Stomach (tissue), 9 donors: ENCODE measurements around the gene MYCBPAP. TPM values are rescaled to one million over a fixed set of nuclear protein-coding genes. Genes with fewer than 3 reads are reported as not detected.
A peak's percentile ranks its signal among the peaks of the same experiment; 100 is the strongest.
"Not testable (repeated sequence)": the region's sequence is repeated elsewhere in the genome, so short reads cannot be mapped to it uniquely, and the experiment has no call there.

Source experiments
- DNase-seq, 2 donors: peaks; one replicate each; pipeline versions ENCODE4 v3.0.0 to v3.0.0-alpha.2; 2013 to 2019
- H3K27ac ChIP-seq, 5 donors: fragments of 200-600 bp in 4 of 5; sonication (generic) in 4 of 5; one replicate each; pipeline ENCODE4 v1.5.1; 2013 to 2019; ENCODE audit warnings: mild to moderate bottlenecking in 1 of 5, moderate library complexity in 1 of 5
- H3K27me3 ChIP-seq, 3 donors: fragments of 200-600 bp; sonication (generic); one replicate each; pipeline ENCODE4 v1.5.1; 2017 to 2019; ENCODE audit warnings: mixed run types in 1 of 3
- H3K36me3 ChIP-seq, 4 donors: fragments of 200-600 bp; sonication (generic); 1 replicate in 3 of 4; 2 replicates in 1 of 4; pipeline ENCODE4 v1.5.1; 2016 to 2019
- H3K4me1 ChIP-seq, 4 donors: fragments of 200-600 bp; sonication (generic); one replicate each; pipeline ENCODE4 v1.5.1; 2016 to 2019
- H3K4me3 ChIP-seq, 4 donors: fragments of 200-600 bp; sonication (generic) in 3 of 4; one replicate each; pipeline ENCODE4 v1.5.1; 2016 to 2019; ENCODE audit warnings: mild to moderate bottlenecking in 1 of 4
- H3K9me3 ChIP-seq, 4 donors: fragments of 200-600 bp; sonication (generic); one replicate each; pipeline ENCODE4 v1.5.1; 2016 to 2019
- CTCF ChIP-seq, 7 experiments: fragments of 450-650 bp in 4 of 7; fragments of 200-600 bp in 3 of 7; sonication (generic) in 3 of 7; IDR thresholded peaks; one replicate each; pipeline ENCODE4 v1.5.1; 2016 to 2019; ENCODE audit warnings: antibody characterized with exemption in 7 of 7, control low read depth in 2 of 7, mild to moderate bottlenecking in 1 of 7
- EP300 ChIP-seq: sonication (generic); formaldehyde crosslinking; IDR thresholded peaks from one replicate; pipeline ENCODE4 v1.6.1; 2017; ENCODE audit warnings: antibody characterized with exemption
- POLR2A ChIP-seq, 4 donors: fragments of 450-650 bp; IDR thresholded peaks; one replicate each; pipeline ENCODE4 v1.6.1; 2016; ENCODE audit warnings: antibody characterized with exemption in 4 of 4, control low read depth in 2 of 4, mild to moderate bottlenecking in 1 of 4, moderate library complexity in 1 of 4
- POLR2AphosphoS5 ChIP-seq, 3 donors: sonication (generic); formaldehyde crosslinking; IDR thresholded peaks; one replicate each; pipeline ENCODE4 v1.6.1; 2016; ENCODE audit warnings: antibody characterized with exemption in 3 of 3
- WGBS, 5 donors: extraction: QIAGEN DNeasy Blood & Tissue Kit in 3 of 5; methylation state at CpG; one replicate each; pipeline versions ENCODE4 v1.1.5 to v1.1.7; 2013 to 2018; 5-methylcytosine and 5-hydroxymethylcytosine counted together
- intact Hi-C: fragments of 100-400 bp; cut with DNase I; formaldehyde crosslinking; loops from one replicate; pipeline ENCODE4 v1.15.1; 2023; ENCODE audit warnings: low total_unique reads
- polyA plus RNA-seq, 3 donors: library from polyadenylated mRNA; stranded (reverse); fragments of 200-250 nt; gene quantifications; one replicate each; pipeline ENCODE4 v1.2.3, GENCODE V29; 2013
- total RNA-seq, 5 donors: library from RNA; depleted of rRNA; stranded (reverse); fragments of >200 nt; gene quantifications; one replicate each; pipeline versions ENCODE4 v1.1.0 to v1.2.3, GENCODE V29; 2014 to 2016
- donor health status: healthy with polysubstance abuse.
- donor health status: Bipolar disorder and iron deficiency.
- donor health status: healthy.

The MYCBPAP gene
- total and polyA plus RNA-seq, 8 donors = 0.25 to 2.7 (median 1.1) TPM; not detected in 3

DNA sequence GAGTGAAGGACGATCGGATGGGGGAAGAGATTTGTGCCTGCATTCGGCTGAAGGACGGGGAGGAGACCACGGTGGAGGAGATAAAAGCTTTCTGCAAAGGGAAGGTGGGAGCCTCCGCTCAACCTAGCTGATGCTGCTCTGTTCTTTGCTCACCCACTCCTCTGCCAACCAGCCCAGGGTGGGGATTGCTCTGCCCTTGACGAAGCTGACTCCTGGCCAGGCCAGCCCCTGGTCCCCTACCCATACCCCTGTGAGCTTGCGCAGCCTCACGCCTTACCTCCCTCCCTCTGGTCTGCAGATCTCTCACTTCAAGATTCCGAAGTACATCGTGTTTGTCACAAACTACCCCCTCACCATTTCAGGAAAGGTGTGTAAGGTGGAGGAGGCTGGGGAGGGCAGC is 34.3 kb upstream of the MYCBPAP start:
- Histone ChIP-seq H3K4me3 (no peak overlapping the region), H3K27me3 (peaks cover 0 to 11% (median 3%) of the 10 kb centered on the region in 3 donors), H3K27ac (no peak overlapping the region), H3K36me3 (peaks cover 0 to 43% (median 35%) of the 10 kb centered on the region in 4 donors), H3K9me3 (no peaks in the 10 kb centered on the region), H3K4me1 (peaks cover 12 to 30% (median 19%) of the 10 kb centered on the region in 4 donors)
- 80 to 86% (median 82%) methylated on average over 11 of the region's 11 CpGs for WGBS, 5 donors
- intact Hi-C loops = loop anchor here (10.0 kb wide), 1 partner anchor 109 kb away; no protein-coding TSS in a partner anchor
- no peak for TF ChIP-seq CTCF (IDR thresholded peaks at IDR 0.05)
- no peak for TF ChIP-seq POLR2A (IDR thresholded peaks at IDR 0.05)
- no peak for TF ChIP-seq POLR2AphosphoS5 (IDR thresholded peaks at IDR 0.05)
- no peak for TF ChIP-seq EP300
- DNase-seq = no peak

GRCh38 chr17:50474523-50474922 is 33.7 kb upstream of the MYCBPAP start:
- H3K27ac ChIP-seq = no peak overlapping the region
- no peak for DNase-seq
- 61 to 84% (median 71%) methylated on average over 5 to 6 of the region's 6 CpGs for WGBS, 5 donors

DNA sequence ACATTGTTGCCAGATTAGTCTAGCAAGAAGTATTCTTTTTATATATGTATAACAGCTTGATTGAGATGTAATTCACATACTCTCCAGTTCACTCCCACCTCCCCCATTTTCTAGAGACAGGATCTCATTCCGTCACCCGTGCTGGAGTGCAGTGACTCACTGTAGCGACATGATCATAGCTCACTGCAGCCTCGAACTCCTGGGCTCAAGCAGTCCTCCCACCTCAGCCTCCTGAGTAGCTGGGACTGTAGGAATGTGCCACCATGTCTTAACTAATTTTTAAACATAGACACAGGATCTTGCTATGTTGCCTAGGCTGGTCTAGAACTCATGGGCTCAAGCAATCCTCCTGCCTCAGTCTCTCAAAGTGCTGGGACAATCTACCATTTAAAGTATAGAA is 32.9 kb upstream of the MYCBPAP start:
- peaks cover 11 to 39% (median 24%) of the 10 kb centered on the region in 4 donors for H3K4me1 ChIP-seq
- no peak overlapping the region for H3K27ac ChIP-seq
- H3K9me3 ChIP-seq = no peaks in the 10 kb centered on the region
- peaks cover 0 to 43% (median 35%) of the 10 kb centered on the region in 4 donors for H3K36me3 ChIP-seq
- no peak for TF ChIP-seq CTCF (IDR thresholded peaks at IDR 0.05)
- no peak for TF ChIP-seq POLR2AphosphoS5 (IDR thresholded peaks at IDR 0.05)
- no peak for TF ChIP-seq EP300
- TF ChIP-seq POLR2A (IDR thresholded peaks at IDR 0.05) = no peak
- no peaks in the 10 kb centered on the region for H3K27me3 ChIP-seq
- WGBS, 5 donors = 84 to 90% (median 88%) methylated on average over 4 of the region's 4 CpGs
- intact Hi-C loops = loop anchor here (10.0 kb wide), 1 partner anchor 111 kb away; no protein-coding TSS in a partner anchor
- no peak overlapping the region for H3K4me3 ChIP-seq
- DNase-seq = no peak

More at GRCh38 chr17:50474523-50474922, 33.7 kb upstream of the MYCBPAP start:
- TF ChIP-seq CTCF (IDR thresholded peaks at IDR 0.05) = no peak
- TF ChIP-seq POLR2AphosphoS5 (IDR thresholded peaks at IDR 0.05) = no peak
- no peak for TF ChIP-seq EP300
- TF ChIP-seq POLR2A (IDR thresholded peaks at IDR 0.05) = no peak
- peaks cover 0 to 43% (median 35%) of the 10 kb centered on the region in 4 donors for H3K36me3 ChIP-seq
- H3K9me3 ChIP-seq = no peaks in the 10 kb centered on the region
- intact Hi-C loops = loop anchor here (10.0 kb wide), 1 partner anchor 110 kb away; no protein-coding TSS in a partner anchor
- peaks cover 7 to 30% (median 19%) of the 10 kb centered on the region in 4 donors for H3K4me1 ChIP-seq
- H3K4me3 ChIP-seq = no peak overlapping the region
- H3K27me3 ChIP-seq = peaks cover 0 to 5% (median 0%) of the 10 kb centered on the region in 3 donors

DNA sequence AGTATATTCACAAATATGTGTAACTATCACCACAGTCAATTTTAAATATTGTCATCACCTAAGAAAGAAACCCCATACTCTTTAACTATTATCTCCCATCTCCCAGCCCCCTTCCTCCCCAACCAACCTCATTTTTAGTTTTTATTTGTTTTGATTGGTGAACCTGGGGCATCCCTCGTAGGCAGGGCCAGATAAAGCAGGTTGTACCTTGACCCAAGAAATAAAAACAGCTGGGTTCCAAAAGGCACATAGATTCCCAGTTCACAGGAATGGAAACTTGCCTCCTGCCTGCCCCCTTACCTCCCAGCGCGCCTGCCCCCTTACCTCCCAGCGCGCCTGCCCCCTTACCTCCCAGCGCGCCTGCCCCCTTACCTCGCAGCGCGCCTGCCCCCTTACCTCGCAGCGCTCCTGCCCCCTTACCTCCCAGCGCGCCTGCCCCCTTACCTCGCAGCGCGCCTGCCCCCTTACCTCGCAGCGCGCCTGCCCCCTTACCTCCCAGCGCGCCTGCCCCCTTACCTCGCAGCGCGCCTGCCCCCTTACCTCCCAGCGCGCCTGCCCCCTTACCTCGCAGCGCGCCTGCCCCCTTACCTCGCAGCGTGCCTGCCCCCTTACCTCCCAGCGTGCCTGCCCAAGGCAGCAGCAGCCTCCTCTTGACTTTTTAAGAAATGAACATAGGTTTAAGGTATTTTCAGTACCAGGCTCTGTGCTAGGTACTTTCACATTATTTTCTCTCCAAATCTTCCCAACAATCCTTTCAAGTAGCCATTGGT is 32.3 kb upstream of the MYCBPAP start:
- Histone ChIP-seq H3K4me1 (peaks cover 11 to 42% (median 30%) of the 10 kb centered on the region in 4 donors), H3K36me3 (peaks cover 0 to 41% (median 33%) of the 10 kb centered on the region in 4 donors), H3K27ac (peak overlapping the region in 1 of 5 donors; percentile 33), H3K4me3 (peak overlapping the region in 1 of 4 donors; percentile 29)
- WGBS, 5 donors = 5 to 44% (median 20%) methylated on average over 19 to 32 of the region's 33 CpGs
- DNase-seq, H3K9me3 ChIP-seq, H3K27me3 ChIP-seq: not testable (repeated sequence)
- intact Hi-C loops = loop anchor here (10.0 kb wide), 1 partner anchor 111 kb away; no protein-coding TSS in a partner anchor
